HepG2 (cell line): ENCODE results near the gene TULP4. TPM values are rescaled to one million over a fixed set of nuclear protein-coding genes. Genes with fewer than 3 reads are reported as not detected.

Experiments used
- ARID5B ChIP-seq: IDR thresholded peaks from 2 replicates; pipeline ENCODE4 v1.4.0; 2020; ENCODE audit warnings: mild to moderate bottlenecking, missing genetic modification reagents
- ARNT2 ChIP-seq: sonication (generic); formaldehyde crosslinking; IDR thresholded peaks from 2 replicates; pipeline ENCODE4 v1.8.0; 2022; ENCODE audit warnings: mild to moderate bottlenecking, low read depth, missing genetic modification reagents, moderate library complexity
- CREM ChIP-seq, 2 experiments: sonication (generic) in 1 of 2; formaldehyde crosslinking in 1 of 2; IDR thresholded peaks; 2 replicates each; pipeline versions ENCODE4 v1.4.0 to v1.6.1; 2016 to 2020; ENCODE audit warnings: antibody characterized with exemption in 1 of 2, mild to moderate bottlenecking in 1 of 2, missing genetic modification reagents in 1 of 2
- GATAD2A ChIP-seq: IDR thresholded peaks from 2 replicates; pipeline ENCODE4 v1.6.1; 2016
- HBP1 ChIP-seq: IDR thresholded peaks from 2 replicates; pipeline ENCODE4 v1.6.1; 2016; ENCODE audit warnings: low read depth, control low read depth
- HDAC1 ChIP-seq: sonication (generic); formaldehyde crosslinking; IDR thresholded peaks from 2 replicates; pipeline ENCODE4 v1.5.1; 2020; ENCODE audit warnings: mild to moderate bottlenecking, missing genetic modification reagents
- KMT2A ChIP-seq: sonication (generic); formaldehyde crosslinking; IDR thresholded peaks from 2 replicates; pipeline ENCODE4 v1.4.0; 2020; ENCODE audit warnings: missing genetic modification reagents
- NCOR1 ChIP-seq: fragments of 200-600 bp; sonication (generic); IDR thresholded peaks from 2 replicates; pipeline ENCODE4 v1.7.0; 2017; ENCODE audit warnings: antibody characterized with exemption, low read length, borderline replicate concordance
- NR2F6 ChIP-seq, 2 experiments: IDR thresholded peaks; 2 replicates each; pipeline ENCODE4 v1.6.1; 2016; ENCODE audit warnings: antibody characterized with exemption in 1 of 2, mild to moderate bottlenecking in 1 of 2
- NRL ChIP-seq: sonication (generic); formaldehyde crosslinking; IDR thresholded peaks from 2 replicates; pipeline ENCODE4 v1.5.0; 2020; ENCODE audit warnings: missing genetic modification reagents, mild to moderate bottlenecking, moderate library complexity, borderline replicate concordance
- RBM22 ChIP-seq: fragments of 200-400 bp; formaldehyde crosslinking; optimal IDR thresholded peaks from 2 replicates; pipeline ENCODE3; 2017; ENCODE audit warnings: mild to moderate bottlenecking, low read length, moderate library complexity
- SP5 ChIP-seq: IDR thresholded peaks from 2 replicates; pipeline ENCODE4 v1.6.1; 2016; ENCODE audit warnings: low read depth, borderline replicate concordance
- XRCC5 ChIP-seq: fragments of 200-400 bp; formaldehyde crosslinking; optimal IDR thresholded peaks from 2 replicates; pipeline ENCODE3; 2017; ENCODE audit warnings: mild to moderate bottlenecking, low read length
- ZBED4 ChIP-seq: sonication (generic); formaldehyde crosslinking; IDR thresholded peaks from 2 replicates; pipeline ENCODE4 v1.4.0; 2020; ENCODE audit warnings: missing genetic modification reagents, borderline replicate concordance
- ZBTB7A ChIP-seq: sonication (generic); formaldehyde crosslinking; IDR thresholded peaks from 2 replicates; pipeline ENCODE4 v1.8.0; 2022; ENCODE audit warnings: mild to moderate bottlenecking, missing genetic modification reagents
- ZSCAN12 ChIP-seq: sonication (generic); formaldehyde crosslinking; IDR thresholded peaks from 2 replicates; pipeline ENCODE4 v1.9.0; 2021; ENCODE audit warnings: mild to moderate bottlenecking, missing genetic modification reagents
- polyA plus RNA-seq, 8 experiments: library from polyadenylated mRNA; depleted of rRNA in 3 of 8; stranded (reverse) in 7 of 8; unstranded in 1 of 8; fragments of >200 nt; fragmentation: Illumina TruSeq in 4 of 8; extraction: Trizol in 4 of 8; gene quantifications; 2 replicates each; pipeline versions ENCODE4 v1.2.1 to v1.2.3, GENCODE V29; 2011 to 2016; ENCODE audit warnings: low read depth in 4 of 8, missing spikeins in 1 of 8, mixed read lengths in 1 of 8; ENCODE audit not compliant: insufficient read depth in 1 of 8
- total RNA-seq, 5 experiments: library from RNA; depleted of rRNA; stranded (reverse); fragments of >200 nt; fragmentation: Illumina TruSeq; extraction: Trizol; gene quantifications; 2 replicates each; pipeline ENCODE4 v1.2.3, GENCODE V29; 2016; ENCODE audit warnings: low read depth in 1 of 5
- TF ChIP-seq, protein P1 (sequence below): sonication (generic); formaldehyde crosslinking; IDR thresholded peaks from 2 replicates; pipeline ENCODE4 v1.4.0; 2020; ENCODE audit warnings: mild to moderate bottlenecking, low read depth, missing genetic modification reagents

The TULP4 gene
- total and polyA plus RNA-seq, 2 of the 13 experiments (the other 11 are each of a cell fraction or from before 2014, with no cell fraction given) = 21.1 to 122 TPM

- peak; percentile 56; the same call in 1 of the 2 replicates for TF ChIP-seq HDAC1 (CRISPR knock-in tag)
- peak; percentile 73 for TF ChIP-seq ARNT2
- no peak for TF ChIP-seq HBP1 (CRISPR knock-in tag)
- peak; percentile 94 for TF ChIP-seq GATAD2A (CRISPR knock-in tag)
- peak; percentile 53; the same call in 1 of the 2 replicates for TF ChIP-seq NR2F6 (IDR thresholded peaks at IDR 0.05)
- peak; percentile 40 for TF ChIP-seq NR2F6 (CRISPR knock-in tag; IDR thresholded peaks at IDR 0.05)
- no peak for TF ChIP-seq RBM22
- TF ChIP-seq NRL (CRISPR knock-in tag) = no peak
- peak; percentile 50; the same call in 1 of the 2 replicates for TF ChIP-seq KMT2A (CRISPR knock-in tag)
- peak; percentile 95 for TF ChIP-seq ZBTB7A (CRISPR knock-in tag)
- TF ChIP-seq SP5 (CRISPR knock-in tag) = peak; percentile 57; the same call in 1 of the 2 replicates
- peak; percentile 95 for TF ChIP-seq NCOR1
- 0 out of 2 replicates have a peak, but pooled peaks have one; percentile 28 for TF ChIP-seq ZBED4 (CRISPR knock-in tag)
- TF ChIP-seq ZSCAN12 = no peak
- TF ChIP-seq ARID5B = peak; percentile 85
- TF ChIP-seq CREM (IDR thresholded peaks at IDR 0.05) = peak; percentile 49; the same call in 1 of the 2 replicates
- TF ChIP-seq CREM (CRISPR knock-in tag; IDR thresholded peaks at IDR 0.05) = no peak
- no peak for TF ChIP-seq XRCC5
- TF ChIP-seq, protein P1, sequence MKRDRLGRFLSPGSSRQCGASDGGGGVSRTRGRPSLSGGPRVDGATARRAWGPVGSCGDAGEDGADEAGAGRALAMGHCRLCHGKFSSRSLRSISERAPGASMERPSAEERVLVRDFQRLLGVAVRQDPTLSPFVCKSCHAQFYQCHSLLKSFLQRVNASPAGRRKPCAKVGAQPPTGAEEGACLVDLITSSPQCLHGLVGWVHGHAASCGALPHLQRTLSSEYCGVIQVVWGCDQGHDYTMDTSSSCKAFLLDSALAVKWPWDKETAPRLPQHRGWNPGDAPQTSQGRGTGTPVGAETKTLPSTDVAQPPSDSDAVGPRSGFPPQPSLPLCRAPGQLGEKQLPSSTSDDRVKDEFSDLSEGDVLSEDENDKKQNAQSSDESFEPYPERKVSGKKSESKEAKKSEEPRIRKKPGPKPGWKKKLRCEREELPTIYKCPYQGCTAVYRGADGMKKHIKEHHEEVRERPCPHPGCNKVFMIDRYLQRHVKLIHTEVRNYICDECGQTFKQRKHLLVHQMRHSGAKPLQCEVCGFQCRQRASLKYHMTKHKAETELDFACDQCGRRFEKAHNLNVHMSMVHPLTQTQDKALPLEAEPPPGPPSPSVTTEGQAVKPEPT (CRISPR knock-in tag) = no peak
These were observed 9.0 kb upstream of the TULP4 start (continued) for GRCh38 chr6:158303210-158303731.
